Endothelial cell of umbilical vein (primary cell): ENCODE data around the gene EIF3C.
"Not testable (repeated sequence)": the region's sequence is repeated elsewhere in the genome, so short reads cannot be mapped to it uniquely, and the experiment has no call there.

ENCODE experiments used
- POLR2A ChIP-seq: IDR thresholded peaks from 2 replicates; pipeline ENCODE4 v1.6.1; 2012; ENCODE audit warnings: low read depth, mild to moderate bottlenecking, control low read depth, low read length
- POLR2AphosphoS5 ChIP-seq: IDR thresholded peaks from 2 replicates; pipeline ENCODE4 v1.6.1; 2012; ENCODE audit warnings: low read depth, mild to moderate bottlenecking, control low read depth, low read length, moderate library complexity; ENCODE audit not compliant: insufficient read depth

DNA sequence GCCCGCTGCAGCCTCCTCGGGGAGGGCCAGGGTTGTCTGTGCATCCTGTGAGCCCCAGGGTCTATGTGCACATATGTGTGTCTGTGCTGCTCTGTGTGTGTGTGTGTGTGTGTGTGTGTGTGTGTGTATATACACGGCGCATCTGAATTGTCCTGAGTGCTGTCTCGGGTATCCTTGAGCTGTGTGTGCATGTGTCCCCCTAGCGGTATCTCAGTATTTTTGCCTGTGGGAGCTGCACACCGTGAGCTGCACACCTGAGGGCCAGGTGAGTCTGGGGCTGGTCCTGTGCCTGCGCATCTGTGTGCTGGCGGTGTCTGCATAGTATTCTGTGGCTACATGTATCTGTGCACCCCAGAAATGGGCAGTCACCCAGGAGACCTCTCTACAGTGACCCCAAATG, 28.5 kb downstream of the EIF3C start:
- not testable (repeated sequence) for TF ChIP-seq POLR2A, POLR2AphosphoS5
